ENCODE measurements around the gene APOM. TPM values are rescaled to one million over a fixed set of nuclear protein-coding genes. Genes with fewer than 3 reads are reported as not detected.

Gene APOM
- 11.2 and 20.9 TPM in 2 replicates for total RNA-seq (ENCODE audit: low replicate concordance)
- long read RNA-seq, transcript APOM-201 (6 exons, 1,184 nt): major isoform, 15 of 17 reads
- long read RNA-seq, partial matches to known transcripts: 0 of 17 reads
- long read RNA-seq, other reads (novel, unspliced or antisense): 1 of 17 reads

GRCh38 chr6:31655349-31656237, at the start of gene APOM:
APOM (plus strand) TSS chr6:31655894; CDS start chr6:31655967, 73 bp downstream.
- no peak for TF ChIP-seq CTCF (conservative IDR thresholded peaks at IDR 0.05)
- Mint-ChIP-seq H3K27ac (peak within 1 kb of the TSS; percentile 83), H3K9me3 (no peaks in the 10 kb centered on the region), H3K36me3 (peaks cover 26% of the 10 kb centered on the region), H3K4me1 (ENCODE audit: unreplicated experiment) (peaks cover 42% of the 10 kb centered on the region), H3K27me3 (no peaks in the 10 kb centered on the region), H3K4me3 (peak within 1 kb of the TSS; percentile 65)
- no peak for DNase-seq (ENCODE audit: extremely low spot score, unreplicated experiment)

- Mint-ChIP-seq H3K27ac (no peak overlapping the region), H3K9me3 (no peaks in the 10 kb centered on the region), H3K27me3 (no peaks in the 10 kb centered on the region), H3K36me3 (no peaks in the 10 kb centered on the region), H3K4me1 (ENCODE audit: unreplicated experiment) (no peaks in the 10 kb centered on the region), H3K4me3 (no peak overlapping the region)
- no peak for TF ChIP-seq CTCF (conservative IDR thresholded peaks at IDR 0.05)
- DNase-seq (ENCODE audit: extremely low spot score, unreplicated experiment): no peak
Observed at GRCh38 chr6:31607317-31607716, 48.4 kb upstream of the APOM start.

- DNase-seq (ENCODE audit: extremely low spot score, unreplicated experiment): no peak
- no peaks in the 10 kb centered on the region for H3K27me3 Mint-ChIP-seq
- no peak overlapping the region for H3K4me3 Mint-ChIP-seq
- H3K36me3 Mint-ChIP-seq: no peaks in the 10 kb centered on the region
- H3K9me3 Mint-ChIP-seq: no peaks in the 10 kb centered on the region
- no peak for TF ChIP-seq CTCF (conservative IDR thresholded peaks at IDR 0.05)
- H3K27ac Mint-ChIP-seq: no peak overlapping the region
- peaks cover 9% of the 10 kb centered on the region for H3K4me1 Mint-ChIP-seq (ENCODE audit: unreplicated experiment)
Observed at GRCh38 chr6:31609519-31610406, 45.9 kb upstream of the APOM start.

GRCh38 chr6:31610968-31611367, 44.7 kb upstream of the APOM start:
- no peak for TF ChIP-seq CTCF (conservative IDR thresholded peaks at IDR 0.05)
- Mint-ChIP-seq H3K4me1 (ENCODE audit: unreplicated experiment) (peaks cover 16% of the 10 kb centered on the region), H3K9me3 (no peaks in the 10 kb centered on the region), H3K27me3 (no peaks in the 10 kb centered on the region), H3K27ac (no peak overlapping the region), H3K4me3 (no peak overlapping the region), H3K36me3 (no peaks in the 10 kb centered on the region)
- no peak for DNase-seq (ENCODE audit: extremely low spot score, unreplicated experiment)

- no peak overlapping the region for H3K27ac Mint-ChIP-seq
Observed at GRCh38 chr6:31614075-31614619, 41.5 kb upstream of the APOM start.

More at GRCh38 chr6:31614075-31614619, 41.5 kb upstream of the APOM start:
- Mint-ChIP-seq H3K27me3 (no peaks in the 10 kb centered on the region), H3K4me1 (ENCODE audit: unreplicated experiment) (peaks cover 23% of the 10 kb centered on the region), H3K9me3 (no peaks in the 10 kb centered on the region), H3K36me3 (no peaks in the 10 kb centered on the region), H3K4me3 (no peak overlapping the region)
- no peak for TF ChIP-seq CTCF (conservative IDR thresholded peaks at IDR 0.05)
- no peak for DNase-seq (ENCODE audit: extremely low spot score, unreplicated experiment)
